ENCODE data around the gene ZNF609. TPM values are rescaled to one million over a fixed set of nuclear protein-coding genes. Genes with fewer than 3 reads are reported as not detected.

ZNF609 gene
- total RNA-seq, 4 donors from 2014 or later: 19.4 to 30.5 (median 21.1) TPM

GRCh38 chr15:64694816-64695215, 234.4 kb downstream of the ZNF609 start:
- H3K4me3 ChIP-seq (ENCODE audit: low read depth, poor library complexity, severe bottlenecking): no peak overlapping the region
- intact Hi-C loops (cut with DNase I; ENCODE audit: low total_unique reads): no loop called here
- no peak for TF ChIP-seq CTCF (IDR thresholded peaks at IDR 0.05)
- TF ChIP-seq POLR2A (IDR thresholded peaks at IDR 0.05): no peak
- 66 to 77% methylated on average over 2 of the region's 2 CpGs for WGBS, 2 donors
- no peak for DNase-seq (ENCODE audit: low spot score in 2 of 2)

GRCh38 chr15:64695561-64695992, 235.2 kb downstream of the ZNF609 start:
- DNase-seq (ENCODE audit: low spot score in 2 of 2): no peak
- TF ChIP-seq POLR2A (IDR thresholded peaks at IDR 0.05) (no peak), CTCF (IDR thresholded peaks at IDR 0.05) (no peak)
- no peak overlapping the region for H3K4me3 ChIP-seq (ENCODE audit: low read depth, poor library complexity, severe bottlenecking)
- intact Hi-C loops (cut with DNase I; ENCODE audit: low total_unique reads): no loop called here
- 57 to 60% methylated on average over 6 of the region's 6 CpGs for WGBS, 2 donors

- intact Hi-C loops (cut with DNase I; ENCODE audit: low total_unique reads): no loop called here
- 62 to 63% methylated on average over 3 of the region's 3 CpGs for WGBS, 2 donors
- TF ChIP-seq POLR2A (IDR thresholded peaks at IDR 0.05): no peak
- H3K4me3 ChIP-seq (ENCODE audit: low read depth, poor library complexity, severe bottlenecking): no peak overlapping the region
- DNase-seq (ENCODE audit: low spot score in 2 of 2): no peak
Observed at GRCh38 chr15:64696481-64696880, 236.1 kb downstream of the ZNF609 start.

- 45 to 46% methylated on average over 3 of the region's 3 CpGs for WGBS, 2 donors
Observed at GRCh38 chr15:64697911-64698369, 237.6 kb downstream of the ZNF609 start.

GRCh38 chr15:64698823-64699222, 238.4 kb downstream of the ZNF609 start:
- intact Hi-C loops (cut with DNase I; ENCODE audit: low total_unique reads): no loop called here
- TF ChIP-seq CTCF (IDR thresholded peaks at IDR 0.05) (no peak), POLR2A (IDR thresholded peaks at IDR 0.05) (no peak)
- no peak overlapping the region for H3K4me3 ChIP-seq (ENCODE audit: low read depth, poor library complexity, severe bottlenecking)
- no peak for DNase-seq (ENCODE audit: low spot score in 2 of 2)

More at GRCh38 chr15:64697911-64698369, 237.6 kb downstream of the ZNF609 start:
- intact Hi-C loops (cut with DNase I; ENCODE audit: low total_unique reads): no loop called here
- H3K4me3 ChIP-seq (ENCODE audit: low read depth, poor library complexity, severe bottlenecking): no peak overlapping the region
- TF ChIP-seq CTCF (IDR thresholded peaks at IDR 0.05): no peak
- no peak for TF ChIP-seq POLR2A (IDR thresholded peaks at IDR 0.05)
- no peak for DNase-seq (ENCODE audit: low spot score in 2 of 2)

- WGBS, 2 donors: 9 to 15% methylated on average over 7 of the region's 7 CpGs
- TF ChIP-seq CTCF (IDR thresholded peaks at IDR 0.05) (no peak), POLR2A (IDR thresholded peaks at IDR 0.05) (no peak)
- peak; percentile 53 to 88 for DNase-seq (ENCODE audit: low spot score in 2 of 2)
- H3K4me3 ChIP-seq (ENCODE audit: low read depth, poor library complexity, severe bottlenecking): no peak overlapping the region
- intact Hi-C loops (cut with DNase I; ENCODE audit: low total_unique reads): no loop called here
Observed at GRCh38 chr15:64699751-64700388, 239.5 kb downstream of the ZNF609 start.

All from lower leg skin (tissue), 4 donors.